Mesenchymal stem cell (in vitro differentiated cells and primary cell): ENCODE results near the gene SMARCD1.

ENCODE experiments used
- DNase-seq: peaks from one replicate; pipeline ENCODE4 v3.0.0-alpha.2; 2013
- H2AFZ ChIP-seq: one replicate; pipeline ENCODE4 v1.6.1; 2013; ENCODE audit warnings: low read depth, mild to moderate bottlenecking, control low read depth, inconsistent platforms, low read length, moderate library complexity
- H2AK5ac ChIP-seq: 2 replicates; pipeline ENCODE4 v1.6.1; 2013; ENCODE audit warnings: low read length, moderate library complexity, mild to moderate bottlenecking, inconsistent platforms; ENCODE audit not compliant: severe bottlenecking
- H2BK120ac ChIP-seq: one replicate; pipeline ENCODE4 v1.6.1; 2013; ENCODE audit warnings: low read depth, mild to moderate bottlenecking, inconsistent platforms, low read length, moderate library complexity
- H2BK12ac ChIP-seq, 2 experiments: one replicate each; pipeline ENCODE4 v1.6.1; 2013; ENCODE audit warnings: inconsistent platforms in 2 of 2, low read length in 2 of 2, mild to moderate bottlenecking in 2 of 2, moderate library complexity in 2 of 2, control low read depth in 1 of 2
- H2BK15ac ChIP-seq: one replicate; pipeline ENCODE4 v1.6.1; 2013; ENCODE audit warnings: mild to moderate bottlenecking, low read depth, inconsistent platforms; ENCODE audit not compliant: poor library complexity, severe bottlenecking
- H2BK5ac ChIP-seq: 2 replicates; pipeline ENCODE4 v1.6.1; 2013; ENCODE audit warnings: low read depth, mild to moderate bottlenecking, low read length, control low read depth, inconsistent platforms; ENCODE audit not compliant: poor library complexity, severe bottlenecking
- H3K14ac ChIP-seq, 2 experiments: one replicate each; pipeline ENCODE4 v1.6.1; 2013; ENCODE audit warnings: inconsistent platforms in 2 of 2, low read length in 2 of 2, control low read depth in 1 of 2, mild to moderate bottlenecking in 1 of 2, moderate library complexity in 1 of 2
- H3K18ac ChIP-seq, 2 experiments: one replicate each; pipeline ENCODE4 v1.6.1; 2013; ENCODE audit warnings: inconsistent platforms in 2 of 2, low read length in 2 of 2, control low read depth in 1 of 2, low read depth in 1 of 2, mild to moderate bottlenecking in 1 of 2
- H3K23ac ChIP-seq, 2 experiments: one replicate each; pipeline ENCODE4 v1.6.1; 2013; ENCODE audit warnings: inconsistent platforms in 2 of 2, low read length in 2 of 2, mild to moderate bottlenecking in 2 of 2, moderate library complexity in 2 of 2, control low read depth in 1 of 2
- H3K27ac ChIP-seq: 2 replicates; pipeline ENCODE4 v1.5.1; 2013; ENCODE audit warnings: mild to moderate bottlenecking, moderate library complexity, low read length, control low read depth, inconsistent platforms; ENCODE audit not compliant: poor library complexity, severe bottlenecking
- H3K27me3 ChIP-seq, 2 experiments: 2 replicates each; pipeline versions ENCODE4 v1.6.1 to v1.7.0; 2013; ENCODE audit warnings: low read length in 2 of 2, mild to moderate bottlenecking in 2 of 2, moderate library complexity in 2 of 2, control low read depth in 1 of 2, inconsistent platforms in 1 of 2; ENCODE audit not compliant: control insufficient read depth in 1 of 2, insufficient read depth in 1 of 2
- H3K36me3 ChIP-seq, 2 experiments: 2 replicates each; pipeline versions ENCODE4 v1.6.1 to v1.7.0; 2013; ENCODE audit warnings: low read length in 2 of 2, control low read depth in 1 of 2, inconsistent platforms in 1 of 2, low read depth in 1 of 2, mild to moderate bottlenecking in 1 of 2; ENCODE audit not compliant: insufficient read depth in 2 of 2, control insufficient read depth in 1 of 2
- H3K4ac ChIP-seq, 2 experiments: one replicate each; pipeline ENCODE4 v1.6.1; 2013; ENCODE audit warnings: inconsistent platforms in 2 of 2, low read length in 2 of 2, mild to moderate bottlenecking in 2 of 2, moderate library complexity in 2 of 2, control low read depth in 1 of 2, low read depth in 1 of 2
- H3K4me1 ChIP-seq: 2 replicates; pipeline ENCODE4 v1.6.1; 2013; ENCODE audit warnings: low read depth, low read length, control low read depth; ENCODE audit not compliant: control insufficient read depth, insufficient read depth
- H3K4me2 ChIP-seq: 2 replicates; pipeline ENCODE4 v1.6.1; 2013; ENCODE audit warnings: low read length, mild to moderate bottlenecking, inconsistent platforms; ENCODE audit not compliant: poor library complexity, severe bottlenecking
- H3K4me3 ChIP-seq, 2 experiments: 2 replicates each; pipeline versions ENCODE4 v1.5.1 to v1.7.0; 2013; ENCODE audit warnings: low read length in 2 of 2, mild to moderate bottlenecking in 2 of 2, control low read depth in 1 of 2, low read depth in 1 of 2; ENCODE audit not compliant: insufficient read depth in 1 of 2
- H3K79me1 ChIP-seq: replicated peaks from 2 replicates; pipeline ENCODE4 v1.6.1; 2013; ENCODE audit warnings: mild to moderate bottlenecking, control low read depth, low read length, inconsistent platforms; ENCODE audit not compliant: poor library complexity, severe bottlenecking
- H3K9ac ChIP-seq: 2 replicates; pipeline ENCODE4 v1.7.0; 2013; ENCODE audit warnings: mild to moderate bottlenecking, low read length, moderate library complexity
- H3K9me3 ChIP-seq: 2 replicates; pipeline ENCODE4 v1.7.0; 2013; ENCODE audit warnings: mild to moderate bottlenecking, low read length; ENCODE audit not compliant: control insufficient read depth
- H4K8ac ChIP-seq: one replicate; pipeline ENCODE4 v1.6.1; 2013; ENCODE audit warnings: inconsistent platforms, mild to moderate bottlenecking, low read length, moderate library complexity
- H4K91ac ChIP-seq: one replicate; pipeline ENCODE4 v1.6.1; 2013; ENCODE audit warnings: mild to moderate bottlenecking, low read length, inconsistent platforms
- WGBS: methylation state at CpG from one replicate; pipeline ENCODE4 v1.1.7; 2013; ENCODE audit warnings: mixed read lengths; 5-methylcytosine and 5-hydroxymethylcytosine counted together

Gene SMARCD1

GRCh38 chr12:50085615-50086072 lies 502 bp downstream of the SMARCD1 start:
- H4K8ac ChIP-seq = no peak overlapping the region
- peaks cover 16% of the 10 kb centered on the region for H3K79me1 ChIP-seq
- H3K23ac ChIP-seq = no peak overlapping the region
- peak overlapping the region; percentile 70 for H2AK5ac ChIP-seq
- peaks cover 28 to 34% of the 10 kb centered on the region in 2 experiments for H3K36me3 ChIP-seq
- H3K9me3 ChIP-seq = no peaks in the 10 kb centered on the region
- H3K4me3 ChIP-seq = peak overlapping the region; percentile 77 to 85
- DNase-seq = peak; percentile 29
- H3K27me3 ChIP-seq = no peaks in the 10 kb centered on the region
- no peak overlapping the region for H4K91ac ChIP-seq
- H3K27ac ChIP-seq = peak overlapping the region; percentile 70
- no peak overlapping the region for H3K14ac ChIP-seq
- H2BK120ac ChIP-seq = no peak overlapping the region
- peaks cover 11% of the 10 kb centered on the region for H3K4me1 ChIP-seq
- no peak overlapping the region for H2BK5ac ChIP-seq
- no peak overlapping the region for H2BK15ac ChIP-seq
- no peak overlapping the region for H2BK12ac ChIP-seq
- no peak overlapping the region for H2AFZ ChIP-seq
- H3K18ac ChIP-seq = no peak overlapping the region
- H3K4ac ChIP-seq = no peak overlapping the region
- H3K9ac ChIP-seq = peak overlapping the region; percentile 98
- 22% methylated on average over 8 of the region's 8 CpGs for WGBS
- peak overlapping the region; percentile 75 for H3K4me2 ChIP-seq

DNA sequence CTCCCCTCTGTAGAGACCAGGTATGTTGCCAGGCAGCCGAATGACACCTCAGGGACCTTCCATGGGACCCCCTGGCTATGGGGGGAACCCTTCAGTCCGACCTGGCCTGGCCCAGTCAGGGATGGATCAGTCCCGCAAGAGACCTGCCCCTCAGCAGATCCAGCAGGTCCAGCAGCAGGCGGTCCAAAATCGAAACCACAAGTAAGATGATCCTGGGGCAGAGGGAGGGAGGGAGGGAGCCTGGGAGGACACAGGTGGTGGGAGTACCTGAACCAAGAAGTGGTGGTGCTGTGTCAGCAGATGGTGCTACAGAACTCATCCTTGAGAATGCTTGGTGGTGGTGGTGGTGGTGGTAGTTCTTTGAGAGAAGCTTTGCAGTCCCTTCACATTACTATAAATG lies 1.0 kb downstream of the SMARCD1 start:
- H3K4me3 ChIP-seq = peak overlapping the region in 1 of 2 experiments; percentile 85
- no peak overlapping the region for H2BK5ac ChIP-seq
- H3K23ac ChIP-seq = no peak overlapping the region
- no peak overlapping the region for H3K18ac ChIP-seq
- H3K27me3 ChIP-seq = no peaks in the 10 kb centered on the region
- H3K79me1 ChIP-seq = peaks cover 16% of the 10 kb centered on the region
- no peak overlapping the region for H2BK120ac ChIP-seq
- 92% methylated on average over 5 of the region's 5 CpGs for whole genome bisulfite sequencing
- no peak overlapping the region for H2BK15ac ChIP-seq
- no peak overlapping the region for H2AFZ ChIP-seq
- H2AK5ac ChIP-seq = no peak overlapping the region
- H2BK12ac ChIP-seq = no peak overlapping the region
- no peak overlapping the region for H4K91ac ChIP-seq
- peaks cover 29 to 37% of the 10 kb centered on the region in 2 experiments for H3K36me3 ChIP-seq
- no peaks in the 10 kb centered on the region for H3K9me3 ChIP-seq
- H3K27ac ChIP-seq = peak overlapping the region; percentile 70
- peak overlapping the region; percentile 75 for H3K4me2 ChIP-seq
- H3K4ac ChIP-seq = no peak overlapping the region
- no peak for DNase-seq
- H3K4me1 ChIP-seq = peaks cover 9% of the 10 kb centered on the region
- no peak overlapping the region for H4K8ac ChIP-seq
- H3K14ac ChIP-seq = no peak overlapping the region
- H3K9ac ChIP-seq = peak overlapping the region; percentile 98

DNA sequence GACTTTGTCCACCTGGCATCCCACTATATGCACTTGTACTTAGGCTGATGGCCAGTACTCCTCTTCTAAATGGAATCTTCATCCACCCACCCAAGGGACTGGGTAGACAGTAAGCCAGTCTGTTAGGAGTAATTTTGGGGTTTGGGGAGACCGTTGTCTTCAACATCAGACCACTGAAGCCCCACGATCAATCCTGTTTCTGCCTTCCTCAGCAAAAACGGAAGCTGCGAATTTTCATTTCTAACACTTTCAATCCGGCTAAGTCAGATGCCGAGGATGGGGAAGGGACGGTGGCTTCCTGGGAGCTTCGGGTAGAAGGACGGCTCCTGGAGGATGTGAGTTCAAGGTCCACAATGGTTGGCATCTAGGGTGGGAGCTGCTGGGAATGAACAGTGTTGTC lies 2.0 kb downstream of the SMARCD1 start:
- no peak overlapping the region for H2BK15ac ChIP-seq
- no peak overlapping the region for H2AFZ ChIP-seq
- peaks cover 18% of the 10 kb centered on the region for H3K79me1 ChIP-seq
- no peak overlapping the region for H2BK5ac ChIP-seq
- H3K27ac ChIP-seq = peak overlapping the region; percentile 10
- H4K91ac ChIP-seq = no peak overlapping the region
- no peak for DNase-seq
- H3K36me3 ChIP-seq = peaks cover 35 to 47% of the 10 kb centered on the region in 2 experiments
- no peak overlapping the region for H3K14ac ChIP-seq
- no peaks in the 10 kb centered on the region for H3K9me3 ChIP-seq
- WGBS = 97% methylated on average over 9 of the region's 9 CpGs
- H3K4me1 ChIP-seq = peaks cover 9% of the 10 kb centered on the region
- peak overlapping the region; percentile 98 for H3K9ac ChIP-seq
- H3K4me3 ChIP-seq = no peak overlapping the region
- no peak overlapping the region for H2AK5ac ChIP-seq
- no peak overlapping the region for H2BK12ac ChIP-seq
- no peak overlapping the region for H3K4me2 ChIP-seq
- H3K23ac ChIP-seq = no peak overlapping the region
- H4K8ac ChIP-seq = no peak overlapping the region
- no peak overlapping the region for H2BK120ac ChIP-seq
- H3K27me3 ChIP-seq = no peaks in the 10 kb centered on the region
- H3K4ac ChIP-seq = no peak overlapping the region
- H3K18ac ChIP-seq = no peak overlapping the region

GRCh38 chr12:50087995-50088394 lies 2.9 kb downstream of the SMARCD1 start:
- H3K14ac ChIP-seq = no peak overlapping the region
- peak overlapping the region in 1 of 2 experiments; percentile 48 for H3K4me3 ChIP-seq
- no peak overlapping the region for H3K18ac ChIP-seq
- 34% methylated on average over 3 of the region's 3 CpGs for WGBS
- H2BK120ac ChIP-seq = no peak overlapping the region
- no peak overlapping the region for H3K4me2 ChIP-seq
- DNase-seq = peak; percentile 54
- no peaks in the 10 kb centered on the region for H3K9me3 ChIP-seq
- no peak overlapping the region for H4K8ac ChIP-seq
- no peak overlapping the region for H2BK15ac ChIP-seq
- no peaks in the 10 kb centered on the region for H3K27me3 ChIP-seq
- H2BK12ac ChIP-seq = no peak overlapping the region
- no peak overlapping the region for H2AK5ac ChIP-seq
- H3K4me1 ChIP-seq = peaks cover 9% of the 10 kb centered on the region
- no peak overlapping the region for H2BK5ac ChIP-seq
- peak overlapping the region; percentile 98 for H3K9ac ChIP-seq
- H3K4ac ChIP-seq = no peak overlapping the region
- peaks cover 40 to 53% of the 10 kb centered on the region in 2 experiments for H3K36me3 ChIP-seq
- no peak overlapping the region for H4K91ac ChIP-seq
- H2AFZ ChIP-seq = no peak overlapping the region
- H3K27ac ChIP-seq = peak overlapping the region; percentile 10
- peaks cover 18% of the 10 kb centered on the region for H3K79me1 ChIP-seq
- H3K23ac ChIP-seq = no peak overlapping the region
